HG03095 (cell line): ENCODE measurements around the gene RNF41.

Experiments
- ATAC-seq: cut with Tn5 transposase; IDR thresholded peaks from one replicate; pipeline ENCODE4 v1.9.1; 2021; ENCODE audit warnings: moderate library complexity; ENCODE audit not compliant: unreplicated experiment

Gene RNF41

DNA sequence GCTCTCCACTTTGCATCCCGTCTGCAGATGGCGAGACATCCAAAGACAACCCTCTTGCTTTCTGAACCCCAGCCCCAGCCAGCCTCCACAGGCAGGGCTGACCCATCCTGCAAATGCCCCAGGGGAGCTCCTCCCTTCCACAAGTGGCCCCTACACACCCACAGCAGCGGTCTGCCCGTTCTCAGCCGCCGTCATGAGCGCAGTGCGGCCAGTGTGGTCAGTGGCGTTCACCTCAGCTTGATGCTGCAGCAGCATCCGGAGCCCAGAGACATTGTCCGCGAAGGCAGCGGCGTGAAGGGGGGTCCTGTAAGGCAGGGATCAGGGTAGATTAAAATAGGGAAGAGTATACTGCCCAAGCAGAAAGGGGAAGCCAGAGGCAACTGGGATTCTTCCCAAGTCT lies 22.8 kb upstream of the RNF41 start:
- ATAC-seq = no peak

DNA sequence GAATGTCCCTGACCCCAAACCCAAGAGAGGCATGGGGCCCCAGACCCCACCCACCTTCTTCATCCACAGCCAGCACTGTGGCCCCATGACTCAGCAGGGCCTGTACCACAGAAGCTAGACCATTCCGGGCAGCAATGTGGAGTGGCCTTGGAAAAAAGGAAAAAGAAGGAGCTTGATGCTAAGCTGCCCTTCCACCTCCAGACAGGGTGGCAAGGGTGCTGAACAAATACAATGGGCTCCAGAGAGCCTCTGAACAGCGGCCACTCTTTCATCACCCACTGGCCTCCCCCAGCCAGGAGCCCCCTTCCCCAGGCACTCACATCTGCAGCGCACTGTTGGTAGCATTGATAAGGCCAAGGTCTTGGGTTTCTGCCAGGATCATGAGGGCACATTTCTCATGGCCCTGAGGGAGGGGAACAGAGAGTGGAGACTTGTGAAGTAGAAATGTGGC lies 22.0 kb upstream of the RNF41 start:
- ATAC-seq = no peak

DNA sequence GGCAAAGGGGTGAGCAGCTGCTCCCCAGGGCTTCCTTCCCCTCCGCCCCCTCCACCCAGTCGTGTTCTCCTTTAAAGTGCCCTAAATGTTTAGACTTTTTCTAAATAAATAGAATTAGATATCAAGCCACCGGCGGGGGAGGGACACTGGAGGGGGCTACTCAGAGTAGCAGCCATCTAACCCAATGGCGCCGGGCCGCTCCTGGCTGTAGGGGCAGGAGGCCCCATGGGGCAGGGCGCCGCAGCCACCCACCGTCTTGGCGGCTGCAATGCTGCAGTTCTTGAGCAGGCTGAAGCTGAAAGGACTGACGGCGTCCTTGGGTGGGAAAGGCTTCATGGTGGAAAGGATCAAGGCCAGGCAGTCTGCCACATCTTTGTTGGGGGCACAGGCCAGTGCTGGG lies 21.3 kb upstream of the RNF41 start:
- no peak for ATAC-seq

DNA sequence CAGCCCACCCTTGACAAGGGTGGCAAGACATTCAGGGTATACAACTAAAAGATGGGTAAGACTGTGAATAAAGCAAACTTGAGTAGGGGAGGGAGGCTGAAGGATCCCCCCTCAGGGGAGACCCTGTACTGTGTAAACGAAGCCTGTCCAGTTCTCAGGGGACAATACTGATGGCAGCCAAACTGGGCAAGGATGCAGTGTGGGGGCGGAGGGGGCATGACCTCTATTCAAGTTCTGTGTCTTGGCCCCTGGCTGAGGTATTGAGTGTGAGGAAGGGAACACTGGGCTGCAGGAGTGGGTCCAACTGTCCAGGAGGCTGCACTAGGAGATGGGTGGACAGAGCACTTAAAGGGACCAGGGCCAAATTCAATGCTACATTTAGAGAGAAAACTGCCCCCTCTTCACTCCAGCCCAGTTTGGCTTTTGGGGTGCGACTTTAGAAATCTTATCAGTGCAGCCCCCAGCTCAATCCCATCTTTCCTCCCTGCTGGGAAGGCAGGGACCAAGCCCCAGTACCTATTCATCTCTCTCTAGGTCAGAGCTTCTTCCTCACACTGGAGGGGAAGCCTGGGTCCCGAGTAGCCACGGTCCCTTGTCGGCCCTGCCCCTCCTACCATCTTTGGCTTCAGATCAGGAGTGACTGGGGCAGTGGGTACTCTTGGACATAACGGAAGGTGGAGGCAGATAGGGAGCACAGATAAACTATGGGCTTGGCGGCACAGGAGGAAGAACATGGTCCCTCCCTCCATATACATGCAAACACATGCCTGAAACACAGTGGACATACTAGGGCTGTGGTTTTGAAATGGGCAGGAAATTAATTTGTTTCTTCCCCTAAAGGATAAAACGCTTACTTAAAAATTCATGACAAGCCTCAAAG lies 19.9 kb upstream of the RNF41 start:
- ATAC-seq = no peak

DNA sequence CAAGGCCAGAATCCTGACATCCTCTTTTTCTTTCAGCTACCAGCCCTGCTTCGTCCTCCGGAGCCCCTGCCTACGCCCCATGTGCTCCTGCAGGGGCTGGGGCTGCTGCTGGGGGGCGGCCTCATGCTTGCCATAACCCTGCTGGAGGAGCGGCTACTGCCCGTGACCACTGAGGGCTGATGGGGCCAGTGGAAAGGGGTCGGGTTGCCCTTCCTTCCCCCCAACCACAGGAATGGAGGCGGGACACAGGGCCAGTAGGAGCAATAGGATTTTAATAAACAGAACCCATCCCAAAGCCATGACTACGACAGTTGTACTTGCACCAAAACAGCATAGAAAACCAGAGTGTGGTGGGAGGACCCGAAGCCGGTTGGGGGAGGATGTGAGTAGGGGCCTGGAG lies 15.8 kb upstream of the RNF41 start:
- ATAC-seq = no peak

DNA sequence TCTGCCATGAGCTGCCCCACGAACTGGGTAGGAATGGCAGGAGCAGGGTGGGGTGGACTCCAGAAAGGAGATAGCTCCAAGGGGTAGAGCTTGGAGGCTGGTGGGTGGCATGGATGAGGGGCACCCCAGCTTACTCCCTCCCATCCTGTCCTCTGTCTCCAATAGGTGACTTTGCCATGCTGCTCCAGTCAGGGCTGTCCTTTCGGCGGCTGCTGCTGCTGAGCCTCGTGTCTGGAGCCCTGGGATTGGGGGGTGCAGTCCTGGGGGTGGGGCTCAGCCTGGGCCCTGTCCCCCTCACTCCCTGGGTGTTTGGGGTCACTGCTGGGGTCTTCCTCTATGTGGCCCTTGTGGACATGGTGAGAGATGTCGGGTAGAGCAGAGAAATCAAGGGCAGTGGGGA lies 15.3 kb upstream of the RNF41 start:
- no peak for ATAC-seq

DNA sequence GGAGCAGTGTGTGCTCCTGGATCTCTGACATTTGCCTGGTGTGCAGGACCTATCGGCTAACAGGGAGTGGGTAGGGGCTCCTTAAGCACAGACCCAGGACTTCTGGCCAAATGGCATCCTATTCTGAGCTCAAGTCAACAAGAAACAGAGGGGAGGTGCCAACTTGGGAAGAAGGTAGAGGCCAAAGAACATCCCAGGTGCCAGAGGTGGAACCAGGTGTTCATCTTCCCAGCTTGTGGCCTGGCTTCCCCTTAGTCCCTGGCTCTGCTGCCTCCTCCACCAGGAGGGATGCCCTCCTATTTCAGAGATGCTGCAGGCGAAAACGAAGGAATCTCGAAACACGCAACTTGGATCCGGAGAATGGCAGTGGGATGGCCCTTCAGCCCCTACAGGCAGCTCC lies 14.4 kb upstream of the RNF41 start:
- ATAC-seq = no peak

DNA sequence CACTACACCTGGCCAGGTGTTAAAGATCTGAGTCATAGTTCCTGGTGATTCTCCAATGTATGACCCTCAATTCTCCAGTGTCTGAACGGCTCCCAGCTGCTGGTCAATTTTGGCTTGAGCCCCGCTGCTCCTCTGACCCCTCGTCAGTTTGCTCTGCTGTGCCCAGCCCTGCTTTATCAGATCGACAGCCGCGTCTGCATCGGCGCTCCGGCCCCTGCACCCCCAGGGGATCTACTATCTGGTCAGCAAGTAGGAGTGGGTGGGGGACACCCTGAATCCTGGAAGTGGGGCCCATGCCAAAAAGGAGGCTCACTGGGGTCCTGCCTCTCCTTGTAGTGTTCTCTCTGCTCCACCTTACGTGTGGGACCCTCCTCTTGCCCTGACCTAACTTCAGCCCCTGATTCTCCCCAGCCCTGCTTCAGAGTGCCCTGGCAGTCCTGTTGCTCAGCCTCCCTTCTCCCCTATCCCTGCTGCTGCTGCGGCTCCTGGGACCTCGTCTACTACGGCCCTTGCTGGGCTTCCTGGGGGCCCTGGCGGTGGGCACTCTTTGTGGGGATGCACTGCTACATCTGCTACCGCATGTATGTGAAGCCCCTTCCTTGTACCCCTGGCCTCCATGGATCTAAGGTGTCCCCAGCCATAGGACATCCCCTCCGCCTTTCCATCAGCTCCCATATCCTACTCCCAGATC lies 13.2 kb upstream of the RNF41 start:
- ATAC-seq = no peak

DNA sequence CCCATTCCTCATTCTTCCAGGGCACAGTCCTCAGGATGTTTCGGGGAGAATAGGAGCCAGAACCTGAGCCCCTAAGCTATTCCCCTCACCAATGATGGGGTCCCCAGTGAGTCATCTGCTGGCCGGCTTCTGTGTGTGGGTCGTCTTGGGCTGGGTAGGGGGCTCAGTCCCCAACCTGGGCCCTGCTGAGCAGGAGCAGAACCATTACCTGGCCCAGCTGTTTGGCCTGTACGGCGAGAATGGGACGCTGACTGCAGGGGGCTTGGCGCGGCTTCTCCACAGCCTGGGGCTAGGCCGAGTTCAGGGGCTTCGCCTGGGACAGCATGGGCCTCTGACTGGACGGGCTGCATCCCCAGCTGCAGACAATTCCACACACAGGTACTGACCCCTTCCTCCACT lies 9.5 kb upstream of the RNF41 start:
- no peak for ATAC-seq

DNA sequence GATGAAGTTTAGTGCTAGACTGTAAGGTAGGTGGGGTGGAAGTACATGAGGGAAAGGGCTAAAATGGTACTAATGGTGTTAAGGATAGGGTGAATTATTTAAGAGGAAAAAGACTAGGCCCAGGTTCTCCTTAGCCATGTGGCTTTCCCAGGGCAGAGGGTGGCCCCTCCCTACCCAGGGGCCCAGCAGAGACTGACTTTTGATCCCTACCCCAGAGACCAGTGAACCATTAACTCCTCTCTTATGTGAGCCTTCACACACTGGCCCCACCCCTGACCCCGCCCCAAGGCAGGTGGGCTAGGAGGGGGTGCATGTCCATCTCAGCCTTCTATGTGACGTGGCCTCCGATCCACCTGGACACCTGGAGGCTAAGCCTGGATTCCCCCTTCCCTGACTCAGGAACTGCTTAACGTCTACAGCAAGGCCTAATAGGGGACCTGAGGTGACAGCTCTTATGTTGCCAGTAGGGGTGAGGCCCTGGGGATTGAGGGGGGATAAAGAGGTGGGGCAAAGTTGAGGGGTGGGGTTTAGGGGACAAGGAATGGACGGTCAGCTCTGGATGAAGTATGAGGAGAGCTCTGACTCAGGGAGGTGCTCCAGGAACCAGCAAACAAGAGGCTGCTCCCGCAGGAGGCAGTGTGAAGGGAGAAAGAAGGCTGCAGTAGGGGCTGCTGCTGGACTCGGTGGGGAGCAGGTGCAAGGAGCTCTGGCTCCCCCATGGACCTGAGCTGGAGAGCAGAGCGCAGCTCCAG lies 8.9 kb upstream of the RNF41 start:
- no peak for ATAC-seq

DNA sequence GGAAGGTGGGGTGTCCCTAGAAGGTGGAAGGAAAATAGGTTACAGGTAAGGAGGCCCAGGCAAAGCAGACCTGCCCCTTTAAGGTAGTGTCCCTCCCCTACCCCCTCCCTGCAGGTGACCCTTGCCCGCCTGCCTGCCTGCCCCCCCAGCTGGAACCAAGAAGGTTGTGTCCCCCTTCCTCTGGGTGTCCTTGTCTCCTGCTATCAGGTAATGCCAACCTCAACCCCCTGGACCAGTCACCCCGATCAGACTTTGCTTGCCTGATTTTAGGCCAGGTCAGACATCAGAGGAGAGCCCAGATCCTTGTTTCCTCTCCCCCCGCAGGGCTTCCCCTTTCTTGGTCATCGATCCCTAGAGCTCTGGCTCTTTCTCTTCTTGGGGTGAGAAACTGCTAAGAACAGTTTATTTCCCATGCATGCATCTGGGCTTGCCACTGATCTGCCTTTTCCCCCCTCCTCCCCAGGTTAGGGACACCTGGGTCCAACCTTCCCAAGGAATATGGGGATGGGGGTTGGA lies 8.3 kb upstream of the RNF41 start, which contains the start of gene SLC39A5:
TSS of gene SLC39A5 (plus strand) at position 136 of the 516 bp plus-strand sequence. CDS start 1,224 bp downstream, outside the sequence.
- ATAC-seq = no peak

DNA sequence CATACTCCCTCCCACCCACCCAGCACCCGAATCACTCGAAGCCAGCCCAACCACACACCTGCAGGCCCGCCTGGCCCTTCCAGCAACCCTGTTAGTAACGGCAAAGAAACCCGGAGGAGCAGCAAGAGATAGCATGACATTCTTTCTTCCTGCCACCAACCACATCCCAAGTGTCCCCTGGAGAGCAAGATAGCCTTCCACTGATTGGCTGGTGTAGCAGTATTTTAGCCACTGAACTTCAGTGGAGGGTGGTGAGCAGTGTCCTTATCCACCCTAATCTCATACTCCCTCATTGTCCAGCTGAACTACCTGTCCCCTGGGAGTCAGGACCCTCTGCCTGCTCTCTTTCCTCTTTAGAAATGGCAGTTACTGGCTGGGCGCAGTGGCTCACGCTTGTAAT lies 7.4 kb upstream of the RNF41 start:
- ATAC-seq = no peak

DNA sequence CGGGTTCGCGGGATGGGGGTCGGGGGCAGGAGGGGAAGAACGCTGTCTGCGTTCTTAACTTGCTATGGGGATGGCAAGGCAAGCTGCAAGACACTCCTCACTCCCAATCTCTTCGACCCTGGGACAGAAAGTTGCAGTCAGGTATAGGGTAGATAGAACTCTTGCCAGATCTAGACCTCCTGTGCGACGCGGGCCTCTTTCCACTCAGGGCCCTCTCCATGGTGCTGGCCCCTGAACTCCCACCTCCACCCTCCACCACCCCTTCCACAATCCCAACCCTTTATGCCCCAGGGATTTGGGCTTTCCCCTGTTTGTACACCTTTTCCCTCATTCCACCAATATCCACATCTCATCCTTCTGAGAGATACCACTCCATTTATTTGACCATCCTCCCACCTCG lies 3.2 kb upstream of the RNF41 start:
- ATAC-seq = no peak

DNA sequence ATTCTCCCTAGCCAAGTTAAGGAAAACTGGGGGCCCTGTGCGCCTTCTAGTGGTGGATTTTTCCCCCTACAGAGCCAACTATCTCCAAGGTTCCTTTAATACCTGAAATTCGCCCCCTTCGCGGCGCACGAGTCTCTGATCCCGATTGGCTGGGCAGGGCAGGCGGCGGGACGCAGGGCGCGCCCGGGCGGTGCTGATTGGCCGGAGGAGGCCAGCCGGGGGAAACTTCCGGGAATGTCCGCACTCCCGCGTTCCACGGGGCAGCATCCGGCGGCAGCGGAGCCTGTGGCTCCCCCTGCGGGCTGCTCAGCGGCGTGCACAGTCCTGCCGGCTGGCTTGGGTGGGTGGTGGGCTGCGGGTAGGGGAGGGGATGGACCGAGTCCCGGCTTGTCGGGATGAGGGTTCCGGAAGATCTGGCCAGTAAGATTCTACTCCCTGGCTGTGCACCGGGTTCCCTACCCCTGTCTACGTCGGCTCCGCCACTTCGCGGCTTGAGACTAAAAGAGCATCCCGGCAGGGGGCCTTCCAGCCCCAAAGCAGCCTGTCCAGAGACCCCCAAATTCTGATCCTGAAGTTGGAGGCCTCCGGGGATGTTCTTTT lies 2.5 kb upstream of the RNF41 start, which contains the start of gene NABP2:
TSS of gene NABP2 (plus strand) at position 241 of the 600 bp plus-strand sequence. CDS start 515 bp downstream, outside the sequence.
- peak; percentile 64 for ATAC-seq

DNA sequence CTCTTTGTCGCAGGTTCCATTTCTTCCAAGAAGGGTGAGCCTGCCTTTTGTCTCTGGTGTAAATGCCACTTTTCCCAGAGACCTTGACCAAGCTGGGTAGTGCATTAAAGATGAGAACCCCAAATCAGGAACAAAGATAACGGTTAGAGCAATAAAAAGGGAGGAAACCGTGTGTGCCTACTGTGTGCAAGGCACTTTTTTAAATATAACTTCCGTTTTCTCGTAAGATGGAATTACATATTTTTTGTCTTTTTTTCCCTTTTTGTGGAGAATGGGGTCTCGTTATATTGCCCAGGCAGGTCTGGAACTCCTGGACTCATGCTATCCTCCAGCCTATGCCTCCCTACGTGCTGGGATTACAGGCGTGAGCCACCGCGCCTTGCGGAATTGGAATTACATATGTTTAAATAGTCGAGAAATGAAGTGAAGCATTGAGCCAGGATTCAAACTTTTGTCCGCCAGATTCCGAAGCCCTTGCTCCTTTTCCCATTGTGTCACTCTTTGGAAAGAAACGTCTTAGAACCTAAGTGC lies 1.9 kb upstream of the RNF41 start:
- ATAC-seq = no peak

DNA sequence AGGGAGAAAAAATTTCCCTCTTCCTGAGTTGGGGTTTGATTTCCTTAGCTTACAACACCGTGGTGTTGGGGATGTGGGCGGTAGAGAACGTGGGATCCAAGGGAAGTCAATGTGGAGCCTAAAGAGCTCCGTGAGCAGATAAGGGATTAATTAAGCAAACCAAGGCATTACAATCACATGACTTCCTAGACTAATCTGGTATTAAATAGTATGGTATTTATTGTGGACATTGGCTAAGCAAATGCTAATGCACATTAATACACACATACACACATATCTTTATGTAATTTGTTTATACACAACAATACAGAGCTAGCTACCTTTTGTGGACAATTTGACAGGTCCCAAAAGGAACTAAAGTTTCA lies 791 bp upstream of the RNF41 start:
- ATAC-seq = no peak

DNA sequence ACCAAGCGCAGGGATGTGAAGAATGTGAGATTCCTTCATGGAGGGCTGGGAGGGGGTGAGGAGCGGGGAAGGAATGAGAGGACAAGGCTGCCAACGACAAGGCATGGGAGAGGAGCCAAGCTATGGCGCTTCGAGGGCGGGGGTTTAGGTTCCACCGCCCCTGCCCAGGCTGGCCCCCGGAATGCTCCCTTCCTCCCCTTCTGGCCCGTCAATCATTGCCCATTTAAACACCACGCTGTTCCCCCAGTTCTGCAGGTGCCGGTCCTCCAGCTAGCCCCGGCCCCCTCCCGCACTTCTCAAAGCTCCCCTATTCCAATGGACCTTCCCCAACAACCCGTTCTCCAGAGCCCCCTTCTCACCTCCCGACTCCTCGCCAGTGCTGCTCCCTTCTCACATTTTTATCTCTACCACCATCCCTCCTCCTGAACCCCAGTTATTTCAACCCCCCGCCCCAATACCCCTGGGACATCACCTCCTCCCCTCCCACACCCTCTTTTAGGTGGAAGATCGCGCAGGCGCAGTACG lies 428 bp downstream of the RNF41 start:
- peak; percentile 14 for ATAC-seq

DNA sequence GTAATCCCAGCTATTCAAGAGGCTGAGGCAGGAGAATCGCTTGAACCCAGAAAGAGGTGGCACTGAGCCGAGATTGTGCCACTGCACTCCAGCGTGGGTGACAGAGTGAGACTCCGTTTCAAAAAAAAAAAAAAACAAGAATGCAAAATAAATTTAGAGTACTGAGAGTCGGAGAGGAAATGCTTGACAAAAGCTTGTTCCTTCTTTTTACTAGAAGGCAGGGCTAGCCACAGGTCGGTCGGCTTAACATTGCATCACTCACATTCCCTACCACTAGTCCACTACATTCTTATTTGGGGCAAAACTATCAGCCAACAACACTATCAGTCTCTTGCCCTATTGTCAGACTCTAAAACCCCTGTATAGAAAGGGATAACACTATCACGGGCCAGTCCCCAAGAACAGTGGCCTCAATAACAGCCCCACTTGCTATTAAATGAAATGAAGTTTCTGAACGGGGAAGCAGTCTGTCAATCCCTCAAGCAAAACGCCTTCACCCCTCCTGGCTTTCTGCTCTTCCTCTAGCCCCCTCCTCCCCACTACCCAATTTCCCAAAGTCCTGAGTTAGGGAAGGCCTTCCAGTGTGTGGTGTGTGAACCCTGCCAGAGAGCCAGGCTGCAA lies 1.0 kb downstream of the RNF41 start:
- no peak for ATAC-seq

DNA sequence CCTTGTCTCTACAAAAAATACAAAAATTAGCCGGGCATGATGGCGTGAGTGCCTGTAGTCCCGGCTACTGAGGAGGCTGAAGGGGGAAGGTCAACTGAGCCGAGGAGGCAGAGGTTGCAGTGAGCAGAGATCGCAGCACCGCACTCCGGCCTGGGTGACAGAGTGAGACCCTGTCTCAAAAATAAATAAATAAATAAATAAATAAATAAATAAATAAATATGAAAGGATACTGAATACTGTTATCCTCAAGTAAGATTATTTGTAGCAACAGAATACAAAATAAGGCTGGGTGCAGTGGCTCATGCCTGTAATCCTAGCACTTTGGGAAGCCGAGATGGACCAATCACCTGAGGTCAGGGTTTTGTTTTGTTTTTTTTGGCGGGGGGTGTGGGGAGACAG lies 1.9 kb downstream of the RNF41 start:
- ATAC-seq = no peak

DNA sequence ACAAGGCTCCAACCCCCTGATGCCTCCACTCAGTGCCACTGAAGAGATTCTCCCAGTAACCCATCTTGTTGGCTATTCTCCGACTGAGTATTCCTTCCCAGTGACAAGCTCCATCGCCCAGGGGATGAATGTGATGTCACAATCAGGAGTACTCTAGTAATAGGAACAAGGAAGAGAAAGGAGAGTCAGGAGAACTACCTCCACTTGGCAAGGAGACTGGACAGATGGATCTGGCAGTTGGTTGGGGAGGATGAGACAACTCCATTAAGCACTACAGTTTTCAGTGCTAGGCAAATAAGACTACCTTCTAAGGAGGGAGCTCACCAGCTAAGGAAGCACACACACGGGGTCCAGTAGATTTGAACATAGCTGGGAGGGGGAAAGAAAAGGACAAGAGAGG lies 5.3 kb downstream of the RNF41 start:
- no peak for ATAC-seq
